Lung (tissue), 12 donors: ENCODE results near the gene ZNF107. TPM values are rescaled to one million over a fixed set of nuclear protein-coding genes. Genes with fewer than 3 reads are reported as not detected.

Experiments
- ATAC-seq: fragments of 200-7000 bp; cut with Tn5 transposase; one replicate; pipeline ENCODE4 v1.9.1; 2020; ENCODE audit warnings: moderate number of reproducible peaks; ENCODE audit not compliant: insufficient read depth, low FRiP score
- DNase-seq, 3 donors: peaks; one replicate each; pipeline ENCODE4 v3.0.0-alpha.2; 2013 to 2017
- H3K27ac ChIP-seq, 2 donors: one replicate each; pipeline ENCODE4 v1.5.1; 2013; ENCODE audit warnings: mild to moderate bottlenecking in 2 of 2, moderate library complexity in 2 of 2, control low read depth in 1 of 2, inconsistent platforms in 1 of 2, low read depth in 1 of 2, low read length in 1 of 2
- H3K27me3 ChIP-seq, 3 donors: one replicate each; pipeline ENCODE4 v1.5.1; 2013; ENCODE audit warnings: low read length in 2 of 3; ENCODE audit not compliant: control insufficient read depth in 3 of 3, insufficient read depth in 3 of 3
- H3K36me3 ChIP-seq, 4 donors: one replicate each; pipeline ENCODE4 v1.5.1; 2013; ENCODE audit warnings: low read length in 4 of 4, mild to moderate bottlenecking in 1 of 4, moderate library complexity in 1 of 4; ENCODE audit not compliant: control insufficient read depth in 4 of 4, insufficient read depth in 4 of 4
- H3K4me1 ChIP-seq, 5 donors: one replicate each; pipeline ENCODE4 v1.5.1; 2013; ENCODE audit warnings: low read length in 5 of 5, mild to moderate bottlenecking in 2 of 5, moderate library complexity in 1 of 5; ENCODE audit not compliant: control insufficient read depth in 5 of 5, insufficient read depth in 5 of 5
- H3K4me3 ChIP-seq: one replicate; pipeline ENCODE4 v1.5.1; 2013; ENCODE audit warnings: mild to moderate bottlenecking, control low read depth, moderate library complexity
- H3K9ac ChIP-seq, 2 donors: one replicate each; pipeline ENCODE4 v1.5.1; 2013; ENCODE audit warnings: low read length in 2 of 2, control low read depth in 1 of 2; ENCODE audit not compliant: insufficient read depth in 1 of 2
- H3K9me3 ChIP-seq, 4 donors: one replicate each; pipeline ENCODE4 v1.5.1; 2013; ENCODE audit warnings: low read length in 3 of 4, mild to moderate bottlenecking in 1 of 4, moderate library complexity in 1 of 4; ENCODE audit not compliant: control insufficient read depth in 4 of 4, insufficient read depth in 3 of 4
- WGBS, 2 donors: extraction: QIAGEN DNeasy Blood & Tissue Kit; methylation state at CpG; one replicate each; pipeline ENCODE4 v1.1.7; 2013; 5-methylcytosine and 5-hydroxymethylcytosine counted together
- polyA plus RNA-seq, 2 donors: library from polyadenylated mRNA; stranded (reverse); fragments of 200-250 nt; gene quantifications; one replicate each; pipeline ENCODE4 v1.2.1, GENCODE V29; 2013
- total RNA-seq, 2 donors: library from RNA; depleted of rRNA in 1 of 2; stranded (reverse); fragments of >200 nt in 1 of 2; gene quantifications; one replicate each; pipeline ENCODE4 v1.2.1, GENCODE V29; 2014 to 2021
- TF ChIP-seq, protein P1 (sequence below): IDR thresholded peaks from 2 replicates; pipeline ENCODE4 v1.5.1; 2012; ENCODE audit warnings: mild to moderate bottlenecking; ENCODE audit errors: control extremely low read depth, extremely low read depth
- donor health status: control.
- donor health status: control.
- donor health status: Bipolar disorder and iron deficiency.
- donor health status: healthy.
- donor health status: DM: yes; HTN: yes; CAD: no.

ZNF107 gene
- total and polyA plus RNA-seq, 4 donors, result 1.3 to 9.0 (median 3.1) TPM

- Histone ChIP-seq H3K4me3 (no peak overlapping the region), H3K9me3 (peaks cover 0 to 9% (median 0%) of the 10 kb centered on the region in 4 donors), H3K9ac (no peak overlapping the region), H3K4me1 (no peaks in the 10 kb centered on the region), H3K36me3 (no peaks in the 10 kb centered on the region), H3K27ac (no peak overlapping the region), H3K27me3 (no peaks in the 10 kb centered on the region)
- TF ChIP-seq, protein P1, sequence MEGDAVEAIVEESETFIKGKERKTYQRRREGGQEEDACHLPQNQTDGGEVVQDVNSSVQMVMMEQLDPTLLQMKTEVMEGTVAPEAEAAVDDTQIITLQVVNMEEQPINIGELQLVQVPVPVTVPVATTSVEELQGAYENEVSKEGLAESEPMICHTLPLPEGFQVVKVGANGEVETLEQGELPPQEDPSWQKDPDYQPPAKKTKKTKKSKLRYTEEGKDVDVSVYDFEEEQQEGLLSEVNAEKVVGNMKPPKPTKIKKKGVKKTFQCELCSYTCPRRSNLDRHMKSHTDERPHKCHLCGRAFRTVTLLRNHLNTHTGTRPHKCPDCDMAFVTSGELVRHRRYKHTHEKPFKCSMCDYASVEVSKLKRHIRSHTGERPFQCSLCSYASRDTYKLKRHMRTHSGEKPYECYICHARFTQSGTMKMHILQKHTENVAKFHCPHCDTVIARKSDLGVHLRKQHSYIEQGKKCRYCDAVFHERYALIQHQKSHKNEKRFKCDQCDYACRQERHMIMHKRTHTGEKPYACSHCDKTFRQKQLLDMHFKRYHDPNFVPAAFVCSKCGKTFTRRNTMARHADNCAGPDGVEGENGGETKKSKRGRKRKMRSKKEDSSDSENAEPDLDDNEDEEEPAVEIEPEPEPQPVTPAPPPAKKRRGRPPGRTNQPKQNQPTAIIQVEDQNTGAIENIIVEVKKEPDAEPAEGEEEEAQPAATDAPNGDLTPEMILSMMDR, result no peak
- WGBS, 2 donors, result 83 to 90% methylated on average over 4 of the region's 4 CpGs
- DNase-seq, result no peak
- no peak for ATAC-seq
Measured at GRCh38 chr7:64744680-64745079, 78.7 kb downstream of the ZNF107 start.

GRCh38 chr7:64747802-64748201 is 81.9 kb downstream of the ZNF107 start:
- Histone ChIP-seq H3K27ac (no peak overlapping the region), H3K36me3 (no peaks in the 10 kb centered on the region), H3K27me3 (no peaks in the 10 kb centered on the region), H3K9ac (no peak overlapping the region), H3K9me3 (peaks cover 0 to 7% (median 1%) of the 10 kb centered on the region in 4 donors), H3K4me3 (no peak overlapping the region), H3K4me1 (no peaks in the 10 kb centered on the region)
- TF ChIP-seq, protein P1, result no peak
- DNase-seq, result peak in 1 of 3 donors; percentile 1
- ATAC-seq, result no peak

DNA sequence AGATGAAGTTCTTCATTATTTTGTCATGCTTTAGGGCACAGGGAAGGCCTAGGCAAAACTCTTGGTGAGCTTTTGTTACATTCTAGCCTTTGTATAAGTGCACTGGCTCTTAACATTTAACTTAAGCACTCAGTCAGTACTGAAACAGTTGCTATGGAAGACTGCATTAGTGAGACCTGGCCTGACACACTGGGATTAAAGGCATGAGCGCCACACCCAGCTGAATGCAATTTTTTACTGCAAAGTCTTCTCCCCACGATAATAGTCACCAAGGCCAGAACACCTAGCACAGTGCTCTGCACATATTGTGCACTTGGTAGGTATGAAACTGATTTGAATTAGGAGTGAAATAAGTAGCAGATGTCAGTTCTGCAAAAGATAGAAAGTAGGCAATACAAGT is 87.1 kb downstream of the ZNF107 start:
- TF ChIP-seq, protein P1, result no peak
- DNase-seq (no peak), ATAC-seq (no peak)
- Histone ChIP-seq H3K4me1 (no peaks in the 10 kb centered on the region), H3K36me3 (no peaks in the 10 kb centered on the region), H3K27me3 (no peaks in the 10 kb centered on the region), H3K4me3 (no peak overlapping the region), H3K27ac (no peak overlapping the region), H3K9ac (no peak overlapping the region), H3K9me3 (peaks cover 0 to 4% (median 1%) of the 10 kb centered on the region in 4 donors)
- 84 to 89% methylated on average over 2 of the region's 2 CpGs for WGBS, 2 donors

GRCh38 chr7:64755865-64756264 is 89.9 kb downstream of the ZNF107 start:
- no peak for DNase-seq
- no peaks in the 10 kb centered on the region for H3K4me1 ChIP-seq
- WGBS, 2 donors, result 86 to 88% methylated on average over 3 of the region's 3 CpGs
- H3K27ac ChIP-seq, result no peak overlapping the region
- H3K27me3 ChIP-seq, result no peaks in the 10 kb centered on the region
- no peak overlapping the region for H3K4me3 ChIP-seq
- no peak overlapping the region for H3K9ac ChIP-seq
- H3K36me3 ChIP-seq, result no peaks in the 10 kb centered on the region
- peaks cover 0 to 3% (median 0%) of the 10 kb centered on the region in 4 donors for H3K9me3 ChIP-seq
- TF ChIP-seq, protein P1, result no peak
- ATAC-seq, result no peak
